HEK293 (cell line): ENCODE data around the gene EYS.

ENCODE experiments used
- ZNF157 ChIP-seq: fragments of 450-650 bp; formaldehyde crosslinking; IDR thresholded peaks from 2 replicates; pipeline ENCODE4 v1.5.1; 2016; ENCODE audit warnings: missing biosample characterization, missing genetic modification characterization
- ZNF184 ChIP-seq: fragments of 450-650 bp; IDR thresholded peaks from 2 replicates; pipeline ENCODE4 v1.5.1; 2018; ENCODE audit warnings: missing biosample characterization, mild to moderate bottlenecking, missing genetic modification characterization
- ZNF555 ChIP-seq: fragments of 450-650 bp; formaldehyde crosslinking; conservative IDR thresholded peaks from 2 replicates; pipeline ENCODE4 v1.5.1; 2017; ENCODE audit warnings: missing biosample characterization, mild to moderate bottlenecking, missing genetic modification characterization, inconsistent platforms
- ZNF664 ChIP-seq: fragments of 450-650 bp; formaldehyde crosslinking; IDR thresholded peaks from 2 replicates; pipeline ENCODE4 v1.5.1; 2016; ENCODE audit warnings: missing biosample characterization, missing genetic modification characterization
- ZSCAN18 ChIP-seq: fragments of 450-650 bp; formaldehyde crosslinking; IDR thresholded peaks from 2 replicates; pipeline ENCODE4 v1.5.1; 2016; ENCODE audit warnings: missing biosample characterization, missing genetic modification characterization
- TF ChIP-seq, protein P1 (sequence below): fragments of 450-650 bp; formaldehyde crosslinking; IDR thresholded peaks from 2 replicates; pipeline ENCODE4 v1.5.1; 2016; ENCODE audit warnings: missing biosample characterization, missing genetic modification characterization

DNA sequence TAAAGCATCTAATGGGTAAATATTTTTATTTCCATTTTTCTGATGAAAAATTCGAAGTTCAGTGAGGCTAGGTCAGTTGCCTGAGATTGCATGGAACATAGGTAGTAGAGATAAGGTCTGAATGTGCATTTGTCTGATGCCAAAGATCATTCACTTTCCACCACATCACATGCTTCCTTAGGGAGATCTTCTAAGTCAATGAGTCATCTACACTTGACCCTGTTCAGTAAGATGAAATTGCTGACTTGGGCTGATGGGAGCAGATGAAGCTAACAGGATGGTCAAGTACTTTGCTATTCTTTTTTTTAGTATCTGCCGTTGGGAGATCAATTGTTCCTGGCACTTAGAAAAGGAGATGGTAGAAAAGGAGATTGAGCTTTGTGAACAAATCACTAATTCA is 1560.2 kb downstream of the EYS start:
- TF ChIP-seq ZNF157 (tag by site-specific recombination) = no peak
- no peak for TF ChIP-seq ZNF664 (tag by site-specific recombination)
- TF ChIP-seq, protein P1, sequence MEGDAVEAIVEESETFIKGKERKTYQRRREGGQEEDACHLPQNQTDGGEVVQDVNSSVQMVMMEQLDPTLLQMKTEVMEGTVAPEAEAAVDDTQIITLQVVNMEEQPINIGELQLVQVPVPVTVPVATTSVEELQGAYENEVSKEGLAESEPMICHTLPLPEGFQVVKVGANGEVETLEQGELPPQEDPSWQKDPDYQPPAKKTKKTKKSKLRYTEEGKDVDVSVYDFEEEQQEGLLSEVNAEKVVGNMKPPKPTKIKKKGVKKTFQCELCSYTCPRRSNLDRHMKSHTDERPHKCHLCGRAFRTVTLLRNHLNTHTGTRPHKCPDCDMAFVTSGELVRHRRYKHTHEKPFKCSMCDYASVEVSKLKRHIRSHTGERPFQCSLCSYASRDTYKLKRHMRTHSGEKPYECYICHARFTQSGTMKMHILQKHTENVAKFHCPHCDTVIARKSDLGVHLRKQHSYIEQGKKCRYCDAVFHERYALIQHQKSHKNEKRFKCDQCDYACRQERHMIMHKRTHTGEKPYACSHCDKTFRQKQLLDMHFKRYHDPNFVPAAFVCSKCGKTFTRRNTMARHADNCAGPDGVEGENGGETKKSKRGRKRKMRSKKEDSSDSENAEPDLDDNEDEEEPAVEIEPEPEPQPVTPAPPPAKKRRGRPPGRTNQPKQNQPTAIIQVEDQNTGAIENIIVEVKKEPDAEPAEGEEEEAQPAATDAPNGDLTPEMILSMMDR (tag by site-specific recombination) = no peak
- TF ChIP-seq ZNF184 (tag by site-specific recombination) = no peak
- TF ChIP-seq ZSCAN18 (tag by site-specific recombination) = no peak
- TF ChIP-seq ZNF555 (tag by site-specific recombination) = no peak
